ENCODE data around the gene RPL35A. TPM values are rescaled to one million over a fixed set of nuclear protein-coding genes. Genes with fewer than 3 reads are reported as not detected.
"Not testable (repeated sequence)": the region's sequence is repeated elsewhere in the genome, so short reads cannot be mapped to it uniquely, and the experiment has no call there.

The RPL35A gene
- total RNA-seq, 1 experiment from 2014 or later: 1,880 TPM

- H3K4me3 ChIP-seq: peak overlapping the region; percentile 70; the same call in 1 of the 2 replicates
- 0 out of 2 replicates have a peak, but pooled peaks cover under 1% of the 10 kb centered on the region for H3K36me3 ChIP-seq (ENCODE audit: low read depth)
- DNase-seq: peak in 1 of 2 experiments; percentile 4
- no peaks in the 10 kb centered on the region for H3K27me3 ChIP-seq (ENCODE audit: insufficient read depth, low read depth)
- intact Hi-C loops (cut with micrococcal nuclease; ENCODE audit: unreplicated experiment): no loop called here
- peaks cover 38% of the 10 kb centered on the region for H3K4me1 ChIP-seq (replicated peaks; ENCODE audit: insufficient read depth)
- peaks cover 40% of the 10 kb centered on the region for H3F3A ChIP-seq (ENCODE audit: insufficient read depth, low read depth)
- no peak overlapping the region for H2AFZ ChIP-seq
- POLR2A ChIA-PET (ENCODE audit: unreplicated experiment): interaction anchor here (0.5 kb wide), 1 partner anchor 12 kb away, joined by 4 read pairs; no protein-coding TSS in a partner anchor
- peak overlapping the region; percentile 94 for H3K4me2 ChIP-seq
- H4K20me1 ChIP-seq (ENCODE audit: insufficient read depth): peaks cover 6% of the 10 kb centered on the region
- BruUV-seq (replicated peaks): no TSS peak
- H3K27ac ChIP-seq: no peak overlapping the region
- peaks cover 4% of the 10 kb centered on the region; the same call in 1 of the 2 replicates for H3K9me3 ChIP-seq (ENCODE audit: insufficient read depth, low read depth)
- TF ChIP-seq CTCF (conservative IDR thresholded peaks at IDR 0.05) (no peak), EZH2 (IDR thresholded peaks at IDR 0.05; ENCODE audit: low read depth) (no peak)
- CTCF ChIA-PET: interaction anchor here (0.7 to 1.1 kb wide), 2 partner anchors 103 to 119 kb away, joined by 3 read pairs; no protein-coding TSS in a partner anchor
- no peaks in the 10 kb centered on the region for H3K9me2 ChIP-seq (ENCODE audit: insufficient read depth)
- peaks cover 19% of the 10 kb centered on the region for H3K79me2 ChIP-seq (ENCODE audit: low read depth)
These were observed 11.6 kb downstream of the RPL35A start for GRCh38 chr3:197961582-197961945.

GRCh38 chr3:197963019-197963637 is 13.1 kb downstream of the RPL35A start:
- intact Hi-C loops (cut with micrococcal nuclease; ENCODE audit: unreplicated experiment): no loop called here
- TF ChIP-seq EZH2 (IDR thresholded peaks at IDR 0.05; ENCODE audit: low read depth) (no peak), CTCF (conservative IDR thresholded peaks at IDR 0.05) (no peak)
- Histone ChIP-seq H3K4me1 (replicated peaks; ENCODE audit: insufficient read depth) (peaks cover 24% of the 10 kb centered on the region), H2AFZ (no peak overlapping the region), H3K27me3 (ENCODE audit: insufficient read depth, low read depth) (no peaks in the 10 kb centered on the region), H3K9me2 (ENCODE audit: insufficient read depth) (no peaks in the 10 kb centered on the region), H3K9me3 (ENCODE audit: insufficient read depth, low read depth) (peaks cover 8% of the 10 kb centered on the region; the same call in 1 of the 2 replicates), H3K4me2 (no peak overlapping the region), H3K27ac (no peak overlapping the region), H3K36me3 (ENCODE audit: low read depth) (no peaks in the 10 kb centered on the region), H3K4me3 (no peak overlapping the region), H3K79me2 (ENCODE audit: low read depth) (peaks cover 19% of the 10 kb centered on the region), H4K20me1 (ENCODE audit: insufficient read depth) (no peaks in the 10 kb centered on the region), H3F3A (ENCODE audit: insufficient read depth, low read depth) (peaks cover 24% of the 10 kb centered on the region)
- peak in 1 of 2 experiments; percentile 2 for DNase-seq
- BruUV-seq (replicated peaks): no TSS peak
- CTCF ChIA-PET: interaction anchor here (0.7 kb wide), 1 partner anchor 29 kb away, joined by 10 read pairs; no protein-coding TSS in a partner anchor
- POLR2A ChIA-PET (ENCODE audit: unreplicated experiment): no interaction called here

GRCh38 chr3:197967337-197967989 is 17.5 kb downstream of the RPL35A start:
- H3K36me3 ChIP-seq (ENCODE audit: low read depth); H3F3A ChIP-seq (ENCODE audit: insufficient read depth, low read depth); H3K4me1 ChIP-seq (replicated peaks; ENCODE audit: insufficient read depth); DNase-seq; POLR2A ChIA-PET (ENCODE audit: unreplicated experiment); intact Hi-C loops (cut with micrococcal nuclease; ENCODE audit: unreplicated experiment); BruUV-seq (replicated peaks); CTCF ChIA-PET; H3K27me3 ChIP-seq (ENCODE audit: insufficient read depth, low read depth); H3K79me2 ChIP-seq (ENCODE audit: low read depth); H2AFZ ChIP-seq; H3K9me2 ChIP-seq (ENCODE audit: insufficient read depth); H3K4me2 ChIP-seq; H3K4me3 ChIP-seq; H4K20me1 ChIP-seq (ENCODE audit: insufficient read depth); H3K27ac ChIP-seq: not testable (repeated sequence)
- H3K9me3 ChIP-seq (ENCODE audit: insufficient read depth, low read depth): peaks cover 14% of the 10 kb centered on the region
